Kidney (tissue), 14 donors: ENCODE results near the gene SPP1. TPM values are rescaled to one million over a fixed set of nuclear protein-coding genes. Genes with fewer than 3 reads are reported as not detected.

Experiments
- DNase-seq, 5 donors: peaks; one replicate each; pipeline ENCODE4 v3.0.0-alpha.2; 2013 to 2020
- FAIRE-seq: peaks from 2 replicates; lab custom pipeline; 2012; peaks lifted over from hg19 to GRCh38; lab: Jason Lieb, UNC
- H3K27ac ChIP-seq, 2 donors: one replicate each; pipeline ENCODE4 v1.7.0; 2013; ENCODE audit warnings: low read depth in 2 of 2, low read length in 2 of 2, inconsistent platforms in 1 of 2
- H3K27me3 ChIP-seq: one replicate; pipeline ENCODE4 v1.7.1; 2013; ENCODE audit warnings: low read length, inconsistent platforms; ENCODE audit not compliant: control insufficient read depth, insufficient read depth
- H3K36me3 ChIP-seq, 3 donors: one replicate each; pipeline versions ENCODE4 v1.7.0 to v1.7.1; 2013; ENCODE audit warnings: low read length in 3 of 3, control low read depth in 1 of 3, inconsistent platforms in 1 of 3; ENCODE audit not compliant: insufficient read depth in 3 of 3, control insufficient read depth in 2 of 3
- H3K4me1 ChIP-seq, 3 donors: one replicate each; pipeline versions ENCODE4 v1.7.0 to v1.7.1; 2013; ENCODE audit warnings: low read length in 3 of 3, inconsistent platforms in 1 of 3, low read depth in 1 of 3; ENCODE audit not compliant: control insufficient read depth in 2 of 3, insufficient read depth in 2 of 3
- H3K4me3 ChIP-seq, 3 donors: one replicate each; pipeline versions ENCODE4 v1.7.0 to v1.8.1; 2013; ENCODE audit warnings: low read length in 3 of 3, control low read depth in 1 of 3, inconsistent platforms in 1 of 3
- H3K9ac ChIP-seq, 3 donors: one replicate each; pipeline versions ENCODE4 v1.7.0 to v1.7.1; 2013; ENCODE audit warnings: low read length in 3 of 3, control low read depth in 1 of 3, inconsistent platforms in 1 of 3
- H3K9me3 ChIP-seq, 3 donors: one replicate each; pipeline versions ENCODE4 v1.7.0 to v1.7.1; 2013; ENCODE audit warnings: low read length in 3 of 3, control low read depth in 1 of 3, inconsistent platforms in 1 of 3; ENCODE audit not compliant: control insufficient read depth in 2 of 3, insufficient read depth in 1 of 3
- CTCF ChIP-seq: IDR thresholded peaks from 3 replicates; pipeline ENCODE4 v1.5.1; 2012; ENCODE audit warnings: mild to moderate bottlenecking, moderate library complexity, borderline replicate concordance; ENCODE audit not compliant: insufficient read depth; ENCODE audit errors: extremely low read depth
- intact Hi-C: fragments of 100-400 bp; cut with DNase I; formaldehyde crosslinking; loops from one replicate; pipeline ENCODE4 v1.11.1; 2022
- polyA plus RNA-seq: library from polyadenylated mRNA; stranded (reverse); fragments of 350-450 nt; fragmentation: Illumina TruSeq; extraction: RNeasy Lipid Tissue Mini Kit (QIAGEN cat#74804); gene quantifications from one replicate; pipeline ENCODE4 v1.2.3, GENCODE V29; 2014; ENCODE audit warnings: low read depth, low replicate concordance; ENCODE audit not compliant: insufficient read depth
- total RNA-seq: library from RNA; stranded (reverse); fragmentation: NEBNext Ultra II Directional; extraction: Animal tissue kit (Norgen Biotek cat#: 25700); gene quantifications from one replicate; pipeline ENCODE4 v1.2.1, GENCODE V29; 2021
- donor health status: control.
- donor health status: control.
- donor health status: control.
- donor health status: control.
- donor health status: control.
- donor health status: DM: yes; HTN: yes; CAD: no.
- donor health status: Normal renal cell carcinoma (clear cell type).

SPP1 gene
- total and polyA plus RNA-seq, 2 donors from 2014 or later = 5,484 to 6,594 TPM

- DNase-seq (no peak), FAIRE-seq (no peak)
- H3K9ac ChIP-seq = peak overlapping the region in 1 of 3 donors; percentile 10
- intact Hi-C loops = loop anchor here (10.0 kb wide), 1 partner anchor 124 kb away; no protein-coding TSS in a partner anchor
- peaks cover 5% of the 10 kb centered on the region for H3K27me3 ChIP-seq
- TF ChIP-seq CTCF = no peak
- H3K4me3 ChIP-seq = peak overlapping the region in 2 of 3 donors; percentile 44 to 62
- H3K27ac ChIP-seq = peak overlapping the region in 1 of 2 donors; percentile 23
- peaks cover 0 to 19% (median 7%) of the 10 kb centered on the region in 3 donors for H3K36me3 ChIP-seq
- no peaks in the 10 kb centered on the region for H3K9me3 ChIP-seq
- peaks cover 0 to 13% (median 0%) of the 10 kb centered on the region in 3 donors for H3K4me1 ChIP-seq
Observed at GRCh38 chr4:87978681-87979080, 3.2 kb downstream of the SPP1 start.

- Histone ChIP-seq H3K4me3 (peak overlapping the region in 1 of 3 donors; percentile 45), H3K27ac (peak overlapping the region; percentile 9 to 43), H3K9me3 (no peaks in the 10 kb centered on the region), H3K9ac (no peak overlapping the region), H3K27me3 (peaks cover 5% of the 10 kb centered on the region), H3K4me1 (peaks cover 0 to 6% (median 0%) of the 10 kb centered on the region in 3 donors), H3K36me3 (peaks cover 0 to 19% (median 7%) of the 10 kb centered on the region in 3 donors)
- DNase-seq = no peak
- intact Hi-C loops = loop anchor here (10.0 kb wide), 1 partner anchor 125 kb away; no protein-coding TSS in a partner anchor
- FAIRE-seq = no peak
- TF ChIP-seq CTCF = no peak
Observed at GRCh38 chr4:87979810-87980209, 4.3 kb downstream of the SPP1 start.

GRCh38 chr4:87981486-87981885 is 6.0 kb downstream of the SPP1 start:
- no peaks in the 10 kb centered on the region for H3K4me1 ChIP-seq
- intact Hi-C loops = no loop called here
- FAIRE-seq = no peak

More at GRCh38 chr4:87981486-87981885, 6.0 kb downstream of the SPP1 start:
- H3K9ac ChIP-seq = no peak overlapping the region
- H3K4me3 ChIP-seq = no peak overlapping the region
- TF ChIP-seq CTCF = no peak
- H3K27me3 ChIP-seq = peaks cover 5% of the 10 kb centered on the region
- H3K36me3 ChIP-seq = peaks cover 0 to 19% (median 7%) of the 10 kb centered on the region in 3 donors
- H3K9me3 ChIP-seq = no peaks in the 10 kb centered on the region
- DNase-seq = no peak
- H3K27ac ChIP-seq = no peak overlapping the region
